ENCODE results near the gene PCYT1A.
"Not testable (repeated sequence)": the region's sequence is repeated elsewhere in the genome, so short reads cannot be mapped to it uniquely, and the experiment has no call there.

PCYT1A gene

DNA sequence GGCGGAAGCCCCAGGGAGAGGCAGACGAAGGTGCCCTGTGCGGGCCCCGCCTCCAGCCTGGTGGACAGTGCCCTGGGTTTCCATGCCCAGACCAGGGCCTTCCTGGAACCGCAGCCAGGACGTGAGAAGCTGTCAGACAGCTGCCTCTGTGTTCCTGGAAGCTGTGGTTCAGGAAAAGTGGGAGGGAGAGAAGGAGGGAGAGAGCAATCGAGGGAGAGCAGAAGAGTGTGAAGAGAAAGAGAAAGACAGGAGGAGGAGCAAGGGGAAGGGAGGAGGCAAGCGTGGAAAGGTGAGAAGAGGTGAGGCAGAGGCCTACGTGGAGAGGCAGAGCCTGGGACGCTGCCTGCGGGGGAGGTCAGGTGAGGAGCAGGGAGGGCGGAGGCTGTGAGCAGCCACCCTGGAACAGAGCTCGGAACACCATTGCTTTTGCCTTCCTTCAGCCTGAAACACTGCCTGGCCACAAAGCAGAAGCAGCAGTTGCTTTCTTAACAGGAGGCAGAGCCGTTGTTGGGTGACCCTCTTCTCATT lies 94.9 kb downstream of the PCYT1A start:
- peak; percentile 34 for DNase-seq (ENCODE audit: low read depth, low spot score)

DNA sequence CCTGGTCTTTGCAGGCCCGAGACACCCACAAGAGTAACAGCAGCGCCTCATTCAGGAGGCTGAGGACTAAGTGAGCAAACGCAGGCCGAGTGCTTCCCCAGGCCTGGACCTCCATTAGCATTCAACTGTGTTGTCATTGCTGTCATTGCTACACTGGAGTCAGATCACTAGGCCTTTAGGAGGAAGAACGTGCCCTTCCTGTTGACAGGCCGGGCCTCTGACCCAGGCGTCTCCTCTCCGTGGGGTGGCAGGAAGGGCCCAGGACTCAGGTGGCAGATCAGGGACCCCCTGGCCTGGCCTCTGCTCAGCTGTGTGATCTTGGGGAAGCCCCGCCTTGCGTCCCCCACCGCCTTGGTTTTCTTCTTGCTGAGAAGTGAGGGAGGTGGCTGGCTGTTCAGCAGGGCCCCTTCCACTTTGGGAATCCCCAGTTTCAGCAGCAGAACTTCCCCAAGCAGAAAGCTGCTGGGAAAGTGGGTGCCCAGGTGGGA lies 95.4 kb downstream of the PCYT1A start:
- DNase-seq (ENCODE audit: low read depth, low spot score): no peak

DNA sequence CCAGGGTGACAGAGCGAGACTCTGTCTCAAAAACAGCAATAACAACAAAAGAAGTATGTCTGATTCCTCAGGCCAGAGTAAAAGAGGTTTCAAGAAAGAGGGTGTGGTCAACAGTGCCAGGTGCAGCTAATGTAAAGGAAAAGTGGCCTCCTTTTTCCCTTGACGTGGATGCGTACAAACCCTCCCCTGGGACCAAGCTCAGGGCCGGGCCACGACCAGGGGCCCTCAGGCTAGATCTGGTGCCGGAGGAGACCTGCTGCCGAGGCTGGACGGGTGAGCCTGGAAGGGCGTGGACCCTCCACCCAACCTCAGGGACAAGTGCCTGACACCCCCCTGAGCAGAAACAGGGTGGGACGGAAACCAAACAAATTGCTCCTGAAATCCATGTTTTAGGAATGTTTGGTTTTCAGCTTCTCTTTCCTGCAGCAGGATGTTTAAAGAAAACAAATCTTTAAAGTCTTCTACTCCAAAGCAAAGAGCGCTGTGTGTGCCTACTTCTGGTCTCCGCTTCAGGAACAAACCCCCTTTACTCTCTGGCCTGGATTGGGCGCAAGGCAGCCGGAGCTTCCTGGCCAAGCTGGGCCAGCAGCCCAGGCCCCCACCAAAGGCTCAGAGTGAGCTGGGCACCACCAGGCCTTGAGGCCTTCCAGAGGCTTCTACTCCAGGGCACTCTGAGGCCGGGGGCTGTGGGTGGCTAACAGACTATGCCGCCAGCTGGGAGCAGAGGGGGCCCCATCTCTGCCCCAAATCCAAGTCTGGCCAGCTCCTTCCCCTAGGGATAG lies 97.8 kb downstream of the PCYT1A start:
- DNase-seq (ENCODE audit: low read depth, low spot score): peak; percentile 42

DNA sequence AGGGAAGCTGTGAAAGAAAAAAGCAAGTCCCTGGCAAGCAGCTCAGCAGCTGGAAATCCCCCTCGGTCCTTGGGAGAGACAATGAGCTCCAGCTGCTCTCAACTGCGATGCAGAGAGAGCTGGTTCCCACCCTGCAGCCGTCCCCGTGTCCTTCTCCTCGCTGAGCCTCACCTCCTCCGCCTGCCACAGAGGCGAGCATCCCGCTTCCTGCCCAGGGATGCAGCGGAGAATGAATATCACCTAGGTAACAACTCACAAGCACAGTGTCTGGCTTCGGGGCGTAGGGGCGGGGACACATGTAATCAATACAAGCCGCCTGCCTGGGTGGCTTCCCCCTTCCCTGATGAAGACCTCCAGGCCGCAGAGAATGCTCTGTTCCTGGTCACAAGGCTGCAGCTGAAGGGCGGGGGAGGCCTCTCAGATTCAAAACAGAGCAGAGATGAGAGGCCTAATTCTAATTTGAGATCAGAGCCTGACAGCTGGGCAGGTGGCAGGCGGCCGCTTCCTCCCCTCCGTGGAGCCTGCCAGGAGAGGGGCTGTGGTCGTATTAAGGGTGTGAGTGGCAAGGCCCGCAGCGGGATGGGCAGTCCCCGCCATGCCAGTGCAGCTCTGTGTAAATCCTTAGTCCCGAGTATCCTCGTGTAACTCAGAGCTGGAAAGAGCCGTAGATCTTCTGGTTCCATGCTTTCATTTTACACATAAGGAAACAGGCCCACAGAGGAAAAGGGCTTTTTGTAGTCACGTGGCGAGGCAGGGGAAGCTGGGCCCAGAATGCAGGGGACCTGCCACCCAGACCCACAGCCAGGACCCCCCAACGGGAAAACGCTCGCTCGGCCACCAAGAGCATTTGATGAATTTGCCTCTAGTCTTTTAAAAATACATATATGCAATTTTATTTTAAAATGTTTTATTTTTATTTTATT lies 100.6 kb downstream of the PCYT1A start:
- DNase-seq (ENCODE audit: low read depth, low spot score): peak; percentile 89

DNA sequence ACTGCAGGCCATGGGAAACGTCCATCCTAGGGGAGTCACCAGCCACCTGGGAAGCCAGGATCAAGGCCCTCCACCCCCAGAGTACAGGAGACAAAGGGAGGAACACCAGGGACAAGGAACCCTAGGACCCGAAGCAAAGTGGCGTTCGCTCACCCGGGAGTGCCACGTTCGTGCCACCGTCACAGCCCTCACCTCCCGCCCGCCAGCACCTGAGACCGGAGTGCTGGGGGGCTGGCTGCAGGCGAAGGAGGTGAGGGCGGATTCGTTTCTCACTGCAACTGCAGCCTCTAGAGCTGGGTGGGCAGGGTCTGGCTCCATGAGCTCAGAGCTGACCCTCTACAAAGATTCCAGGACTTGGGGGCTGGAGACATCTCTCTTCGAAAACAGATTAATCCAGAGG lies 102.6 kb downstream of the PCYT1A start:
- no peak for DNase-seq (ENCODE audit: low read depth, low spot score)

DNA sequence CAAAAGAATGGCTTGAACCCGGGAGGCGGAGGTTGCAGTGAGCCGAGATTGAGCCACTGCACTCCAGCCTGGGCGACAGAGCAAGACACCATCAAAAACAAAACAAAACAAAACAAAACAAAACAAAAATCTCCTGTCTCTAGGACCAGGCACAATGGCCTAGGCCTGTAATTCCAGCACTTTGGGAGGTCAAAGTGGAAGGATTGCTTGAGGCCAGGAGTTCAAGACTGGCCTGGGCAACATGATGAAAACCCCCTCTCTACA lies 103.4 kb downstream of the PCYT1A start:
- DNase-seq (ENCODE audit: low read depth, low spot score): not testable (repeated sequence)

DNA sequence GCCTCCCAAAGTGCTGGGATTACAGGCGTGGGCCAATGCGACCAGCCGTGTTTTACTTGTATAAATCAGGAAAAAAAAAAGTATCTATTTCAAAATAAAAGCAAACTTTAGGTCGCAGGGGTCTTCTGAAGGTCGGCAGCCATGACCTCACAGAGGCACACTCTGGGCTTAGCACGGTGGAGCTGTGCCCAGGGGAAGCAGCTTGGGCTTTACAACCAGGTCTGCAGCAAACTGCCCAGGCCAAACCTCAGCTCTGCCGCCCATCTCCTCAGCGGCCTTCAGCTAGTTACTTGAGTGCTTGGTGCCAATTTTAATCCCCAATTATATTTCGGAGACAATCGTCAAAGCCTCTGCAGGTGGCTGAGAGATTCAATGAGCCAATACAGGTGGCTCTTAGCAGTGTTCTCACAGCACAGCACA lies 106.4 kb downstream of the PCYT1A start:
- no peak for DNase-seq (ENCODE audit: low read depth, low spot score)

DNA sequence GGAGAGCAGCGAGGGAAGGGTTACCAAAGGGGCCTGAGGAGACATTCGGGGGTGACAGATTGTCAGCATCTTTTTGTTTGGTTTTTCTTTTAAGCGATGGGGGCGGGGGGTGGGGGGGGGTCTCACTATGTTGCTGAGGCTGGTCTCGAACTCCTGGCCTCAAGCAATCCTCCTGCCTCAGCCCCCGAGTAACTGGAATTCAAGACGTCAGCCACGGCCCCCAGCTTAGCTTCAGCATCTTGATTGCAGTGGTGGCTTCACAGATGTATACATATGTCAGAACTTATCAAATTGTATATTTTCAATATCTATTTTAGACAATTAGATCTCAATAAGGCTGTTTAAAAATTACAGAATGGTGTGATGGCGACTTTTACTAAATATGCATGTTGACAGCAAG lies 107.2 kb downstream of the PCYT1A start:
- no peak for DNase-seq (ENCODE audit: low read depth, low spot score)

All from ELF-1 (cell line).